T-helper 1 cell (primary cell): ENCODE results near the gene RNF26.
"Not testable (repeated sequence)": the region's sequence is repeated elsewhere in the genome, so short reads cannot be mapped to it uniquely, and the experiment has no call there.

Experiments used
- DNase-seq, 5 donors: peaks; one replicate each; pipeline ENCODE4 v3.0.0-alpha.2; 2012 to 2020

RNF26 gene

DNA sequence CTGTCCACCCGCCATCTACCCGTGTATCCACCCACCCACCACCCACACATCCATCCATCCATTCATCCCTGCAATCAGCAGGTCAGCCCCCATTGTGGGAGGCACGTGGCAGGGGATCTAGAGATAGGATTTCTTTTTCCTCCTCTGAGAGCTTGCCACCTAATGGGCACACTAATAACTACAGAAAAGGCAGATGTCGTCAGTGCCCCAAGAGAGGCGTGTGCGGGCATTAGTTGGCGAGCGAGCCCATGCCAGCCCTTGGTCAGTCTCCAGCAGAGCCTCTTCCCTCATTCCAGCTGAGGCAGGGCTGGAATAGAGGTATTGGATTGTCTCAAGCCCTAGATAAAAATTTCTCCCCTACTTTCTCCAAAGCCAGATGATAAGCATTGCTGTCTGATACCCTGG, 37.5 kb downstream of the RNF26 start:
- DNase-seq: no peak

DNA sequence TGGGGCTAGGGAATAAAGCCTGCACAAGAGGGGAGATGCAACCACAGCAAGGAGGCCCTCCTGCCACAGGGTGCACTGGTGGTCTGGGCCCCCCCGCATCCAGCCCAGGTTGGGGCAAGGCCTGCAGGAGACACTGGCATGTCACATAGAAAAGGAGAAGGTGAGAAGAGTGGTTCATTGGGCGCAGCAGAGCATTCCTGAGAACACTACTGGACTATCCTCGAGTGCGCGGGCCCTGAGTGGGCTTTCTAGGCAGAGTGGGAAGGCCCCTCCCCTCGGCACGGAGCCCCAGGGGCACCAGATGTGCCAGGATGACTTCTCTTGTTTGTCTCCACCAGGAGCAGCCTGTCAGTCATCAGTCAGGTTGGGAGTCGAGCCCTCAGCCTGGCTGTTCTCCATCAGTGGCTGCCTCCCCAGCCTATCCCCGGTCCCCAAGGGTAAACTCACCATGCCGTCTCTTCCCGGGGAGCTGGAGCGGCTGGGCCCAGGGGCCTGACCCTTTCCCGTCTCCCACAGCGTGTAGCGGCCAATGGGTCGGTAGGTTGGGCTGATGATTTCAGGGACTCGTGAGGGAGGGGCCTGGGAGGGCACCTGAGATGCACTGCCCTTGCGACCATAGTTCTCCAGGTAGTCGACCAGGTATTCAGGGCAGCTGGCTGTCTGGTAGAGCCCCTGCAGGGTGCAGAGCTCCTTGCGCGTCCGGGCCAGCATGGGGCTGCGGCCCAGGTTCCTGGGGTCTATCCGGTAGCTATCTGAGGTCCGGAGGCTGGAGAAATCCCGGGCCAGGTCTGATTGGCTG, 38.1 kb downstream of the RNF26 start:
- DNase-seq: no peak

DNA sequence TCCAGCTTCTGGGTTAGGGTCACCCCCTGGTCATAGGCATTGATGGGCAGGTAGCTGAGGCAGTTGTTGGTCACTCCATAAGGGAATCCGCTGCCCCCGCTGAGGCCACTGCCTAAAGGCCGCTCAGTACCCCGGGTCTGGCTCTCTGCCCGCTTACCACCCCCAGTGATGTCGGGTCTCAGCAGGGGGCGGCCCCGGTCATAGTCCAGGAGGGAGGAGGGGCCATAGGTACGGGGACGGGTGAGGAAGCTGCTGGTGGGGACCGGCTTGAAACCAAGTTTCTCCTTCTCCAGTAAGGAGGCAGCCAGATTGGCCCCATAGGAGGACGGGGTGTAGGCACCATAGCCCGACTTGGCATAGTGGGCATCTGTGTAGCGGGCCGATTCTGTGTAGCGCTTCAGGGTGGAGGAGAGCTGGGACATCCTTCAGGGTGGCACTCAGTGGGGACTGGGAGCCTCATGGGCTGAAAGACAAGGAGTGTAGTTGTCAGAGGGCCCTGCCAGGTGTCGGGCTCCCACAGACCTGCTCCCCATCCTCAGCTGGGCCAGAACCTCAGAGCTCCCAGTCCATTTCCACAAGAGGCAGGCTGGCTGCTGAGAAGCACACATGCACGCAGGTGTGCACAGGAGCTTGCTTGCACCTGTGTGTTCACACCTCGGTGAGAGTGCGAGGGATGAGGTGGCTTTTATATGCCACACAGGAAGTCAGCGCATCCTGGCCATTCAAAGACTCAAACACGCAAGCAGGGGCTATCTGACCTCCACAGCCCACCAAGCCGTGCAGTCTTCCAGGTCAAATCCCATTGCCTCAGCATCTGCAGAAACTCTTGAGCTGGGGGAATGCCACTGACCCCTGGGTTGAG, 39.0 kb downstream of the RNF26 start:
- DNase-seq: no peak

DNA sequence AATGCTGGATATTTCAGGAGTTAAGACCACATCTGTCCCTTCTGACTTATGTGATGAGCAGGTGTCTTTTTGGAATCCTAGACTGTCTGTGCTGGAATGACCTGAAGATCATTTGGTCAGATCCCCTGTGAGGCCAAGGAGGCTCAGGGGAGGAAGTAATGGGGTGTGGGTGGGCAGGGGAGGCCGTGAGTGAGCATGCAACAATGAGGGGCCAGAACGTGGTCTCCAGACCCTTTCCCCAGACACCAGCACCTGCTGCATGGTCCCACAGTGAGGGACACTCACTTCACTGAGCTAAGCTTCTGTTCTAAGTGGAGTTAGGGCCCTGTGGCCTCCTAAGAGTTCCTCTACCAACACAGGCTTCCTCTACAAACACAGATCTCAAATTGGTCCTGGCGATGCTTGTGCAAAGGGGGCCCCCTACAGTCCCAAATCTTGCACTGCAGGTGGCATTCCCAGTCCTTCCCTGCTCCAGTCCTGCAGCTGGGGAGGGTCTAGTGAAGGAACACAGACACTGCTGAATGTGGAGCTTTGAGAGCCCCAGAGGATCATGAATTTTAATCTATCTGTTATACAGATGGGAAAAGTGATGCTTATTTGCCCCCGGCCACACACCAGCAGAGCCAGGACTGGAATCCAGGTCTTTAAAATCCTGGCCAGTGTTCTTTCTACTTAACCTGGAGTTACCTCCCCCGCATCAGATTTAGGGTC, 39.7 kb downstream of the RNF26 start:
- DNase-seq: peak in 1 of 5 donors; percentile 14

DNA sequence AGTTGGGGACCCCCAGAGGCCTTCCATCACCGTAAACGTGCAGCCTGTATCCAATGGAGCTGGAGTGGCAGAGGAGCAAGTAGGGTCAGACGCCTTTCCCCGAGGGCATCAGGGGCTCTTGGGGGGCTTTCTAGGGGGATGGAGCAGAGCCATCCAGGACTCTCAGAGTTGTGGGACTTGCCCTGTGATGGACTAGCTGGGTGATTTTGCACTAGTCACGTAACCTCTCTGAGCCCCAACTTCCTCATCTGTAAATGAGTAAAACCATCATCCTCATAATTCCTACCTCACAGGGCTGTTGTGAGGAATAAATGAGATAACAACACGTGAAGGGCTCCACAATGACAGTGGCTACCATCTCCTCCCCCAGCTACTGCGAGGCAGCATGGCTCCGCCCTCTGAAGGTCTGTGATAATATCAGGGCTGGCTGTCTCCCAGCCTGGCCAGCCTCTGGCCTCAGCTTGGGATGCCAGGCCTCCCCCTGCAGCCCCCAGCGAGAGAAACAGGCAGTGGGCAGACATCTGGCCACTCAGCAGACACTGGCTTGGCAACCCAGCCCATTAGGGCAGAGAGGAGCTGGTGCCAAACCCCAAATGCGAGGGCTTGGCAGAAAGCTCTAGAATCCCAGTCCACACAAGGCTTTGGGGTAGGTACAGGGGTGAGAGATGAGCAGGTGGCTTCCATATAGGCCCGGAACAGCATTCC, 40.5 kb downstream of the RNF26 start:
- no peak for DNase-seq

DNA sequence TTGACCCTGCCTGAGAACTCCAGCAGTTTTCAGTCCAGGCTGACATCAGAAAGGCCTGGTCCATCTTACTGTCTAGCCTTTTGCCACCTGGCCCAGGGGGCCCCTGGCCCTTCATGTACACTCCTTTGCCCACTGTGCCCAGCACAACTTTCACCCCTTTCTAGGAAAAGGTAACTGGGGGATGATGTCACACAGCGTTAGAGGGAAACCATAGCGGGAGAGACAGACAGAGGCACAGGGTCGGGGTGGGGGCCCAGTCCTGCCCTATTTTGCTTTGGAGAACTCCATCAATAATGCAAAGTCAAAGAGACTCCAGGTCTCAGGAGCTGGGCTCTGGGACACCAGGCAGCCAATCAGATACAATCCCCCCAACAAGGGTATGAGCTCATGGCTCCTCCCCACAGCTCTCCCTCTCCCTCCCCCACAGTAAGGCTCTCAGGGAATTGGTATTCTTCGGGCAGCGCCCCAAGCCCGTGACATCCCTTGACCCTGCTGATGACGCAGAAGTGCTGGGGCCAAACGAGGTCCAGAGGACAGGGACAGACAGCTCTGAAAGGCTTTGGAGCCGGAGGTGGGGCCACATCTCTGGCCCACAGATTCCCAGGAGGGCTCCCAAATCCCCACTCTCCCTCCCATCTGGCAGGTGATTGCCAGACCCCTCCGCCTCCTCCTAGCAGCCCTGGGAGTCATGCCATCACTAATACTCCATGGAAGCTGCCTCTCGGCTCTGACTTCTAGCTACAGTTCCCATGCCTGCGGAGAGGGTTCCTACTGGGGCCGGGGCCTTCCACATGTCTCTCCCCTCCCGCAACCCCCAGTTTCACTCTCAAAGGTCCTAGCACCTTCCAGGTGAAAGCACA, 41.2 kb downstream of the RNF26 start:
- DNase-seq: no peak

DNA sequence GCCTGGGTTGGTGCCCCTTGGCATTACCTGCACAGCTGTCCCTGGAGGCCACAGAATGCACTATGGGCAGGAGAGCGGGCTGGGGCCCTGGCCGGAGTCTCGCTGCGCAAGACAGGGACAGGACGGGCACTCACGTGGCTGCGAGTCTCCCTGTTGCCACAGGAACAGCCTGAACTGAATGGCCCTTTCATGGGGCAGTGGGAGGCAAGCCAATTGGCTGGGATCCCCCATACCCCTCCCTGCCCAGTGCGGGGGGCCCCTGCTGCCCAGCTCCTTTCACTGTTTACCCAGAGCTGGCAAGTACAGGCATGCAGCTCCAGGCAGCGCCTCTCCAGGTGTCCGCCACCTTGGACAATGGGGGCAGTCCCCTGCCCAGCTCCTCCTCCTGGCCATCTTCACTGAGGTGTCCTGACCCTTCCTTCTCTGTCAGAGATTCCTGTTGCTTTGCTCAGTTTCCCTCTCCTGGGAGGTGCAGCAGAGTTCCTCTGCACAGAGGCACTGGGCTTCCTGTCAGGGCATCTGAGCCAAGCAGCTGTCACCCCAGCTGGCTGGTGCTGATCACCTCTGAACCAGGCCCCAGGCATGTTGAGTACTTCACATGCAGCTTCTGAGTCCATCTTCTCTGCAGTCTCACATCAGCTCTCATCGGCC, 42.0 kb downstream of the RNF26 start:
- no peak for DNase-seq

DNA sequence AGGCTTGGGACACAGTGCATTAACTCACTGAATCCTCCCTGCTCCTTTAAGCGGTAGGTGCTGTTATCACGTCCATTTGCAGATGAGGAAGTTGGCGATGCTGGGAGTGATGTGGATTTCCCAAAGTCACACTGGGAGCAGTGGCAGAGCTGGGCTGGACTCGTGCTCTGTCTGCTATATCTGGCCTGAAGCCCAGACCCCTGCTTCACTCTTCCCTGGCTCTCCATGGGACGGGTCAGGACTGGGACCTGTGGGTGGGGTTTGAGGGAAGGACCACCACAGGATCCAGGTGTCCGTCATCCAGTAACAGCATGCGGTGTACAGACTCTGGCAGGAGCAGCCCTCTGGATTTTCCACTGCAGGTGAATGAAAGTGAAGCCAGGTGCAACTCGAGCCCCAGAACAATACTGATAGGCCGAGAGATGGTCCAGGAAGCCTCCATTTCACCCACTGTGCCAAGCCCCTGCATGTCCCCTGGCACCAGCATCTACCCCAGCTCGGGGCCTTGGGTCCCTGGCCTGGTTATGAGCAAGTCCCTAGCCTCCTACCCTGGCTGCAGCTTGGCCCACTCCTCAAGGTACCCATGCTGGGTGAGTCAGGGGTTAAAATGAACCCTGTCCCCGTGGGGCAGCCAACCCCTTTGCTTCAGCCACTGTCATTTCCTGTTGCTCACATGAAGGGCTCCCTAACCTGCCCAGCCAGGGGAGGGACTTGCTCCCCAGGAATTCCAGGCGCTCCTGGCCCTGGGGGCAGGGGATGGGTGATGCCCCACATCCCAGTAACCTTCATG, 43.0 kb downstream of the RNF26 start:
- DNase-seq: no peak

DNA sequence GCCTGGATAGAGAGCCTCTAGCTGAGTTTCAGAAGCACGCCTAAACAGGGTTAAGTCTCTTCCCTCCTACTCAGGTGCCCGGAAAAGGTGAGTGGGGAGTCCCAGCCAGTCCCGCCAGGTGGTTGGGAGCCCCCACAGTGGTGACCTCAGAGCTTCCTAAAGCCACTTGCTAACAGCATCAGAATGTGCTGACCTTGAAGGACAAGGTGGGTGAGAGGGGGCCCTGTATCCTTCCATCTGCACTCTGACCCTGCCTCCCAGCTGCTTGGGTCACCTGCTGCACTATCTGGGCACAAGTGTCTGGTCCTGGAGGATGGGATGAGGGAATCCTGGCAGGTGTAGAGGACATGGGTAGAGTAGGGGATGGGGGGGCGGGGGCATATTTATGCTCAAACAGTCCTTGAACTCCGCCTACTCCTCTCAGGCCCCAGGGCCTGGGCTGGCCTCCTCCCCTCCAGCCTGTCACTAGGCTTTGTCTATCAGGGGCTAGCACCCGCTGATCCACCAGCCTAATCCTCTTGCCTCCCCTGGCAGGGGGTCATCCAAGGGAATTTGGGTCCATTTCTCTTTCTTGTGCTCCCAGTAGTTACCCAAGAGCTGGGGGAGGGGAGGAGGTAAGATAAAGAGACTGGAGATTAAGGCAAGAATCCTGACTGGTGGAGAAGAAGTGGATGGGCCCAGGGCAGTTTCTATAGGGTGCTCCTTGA, 43.8 kb downstream of the RNF26 start:
- DNase-seq: no peak

DNA sequence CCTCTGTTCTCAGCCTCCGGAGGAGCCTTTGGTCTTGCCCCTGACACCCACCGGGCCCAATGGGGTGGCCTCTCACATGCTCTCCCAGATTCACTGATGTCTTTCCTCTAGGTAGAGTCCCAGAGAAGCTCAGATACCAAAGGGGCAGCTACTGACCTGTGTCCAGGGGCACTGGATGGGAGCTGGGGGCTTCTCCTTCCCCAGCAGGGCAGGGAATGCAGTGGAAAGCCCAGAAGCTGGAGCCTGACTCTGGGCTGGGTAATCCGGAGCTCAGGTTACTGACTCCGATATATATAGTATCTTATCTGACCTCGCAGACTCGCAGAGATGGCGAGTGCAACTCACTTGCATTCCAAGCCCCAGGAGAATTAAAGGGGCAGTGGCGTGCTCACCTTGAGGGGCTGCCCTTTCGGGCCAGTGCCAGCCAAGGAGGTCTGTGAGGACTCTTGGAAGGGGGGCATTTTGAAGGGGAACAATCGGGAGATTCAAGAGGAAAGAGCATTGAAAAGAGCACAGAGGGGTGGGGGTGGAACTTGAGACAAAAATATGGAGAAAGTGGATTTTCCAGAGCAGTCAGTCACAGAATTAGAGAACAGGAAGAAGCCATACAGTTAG, 44.6 kb downstream of the RNF26 start:
- no peak for DNase-seq

DNA sequence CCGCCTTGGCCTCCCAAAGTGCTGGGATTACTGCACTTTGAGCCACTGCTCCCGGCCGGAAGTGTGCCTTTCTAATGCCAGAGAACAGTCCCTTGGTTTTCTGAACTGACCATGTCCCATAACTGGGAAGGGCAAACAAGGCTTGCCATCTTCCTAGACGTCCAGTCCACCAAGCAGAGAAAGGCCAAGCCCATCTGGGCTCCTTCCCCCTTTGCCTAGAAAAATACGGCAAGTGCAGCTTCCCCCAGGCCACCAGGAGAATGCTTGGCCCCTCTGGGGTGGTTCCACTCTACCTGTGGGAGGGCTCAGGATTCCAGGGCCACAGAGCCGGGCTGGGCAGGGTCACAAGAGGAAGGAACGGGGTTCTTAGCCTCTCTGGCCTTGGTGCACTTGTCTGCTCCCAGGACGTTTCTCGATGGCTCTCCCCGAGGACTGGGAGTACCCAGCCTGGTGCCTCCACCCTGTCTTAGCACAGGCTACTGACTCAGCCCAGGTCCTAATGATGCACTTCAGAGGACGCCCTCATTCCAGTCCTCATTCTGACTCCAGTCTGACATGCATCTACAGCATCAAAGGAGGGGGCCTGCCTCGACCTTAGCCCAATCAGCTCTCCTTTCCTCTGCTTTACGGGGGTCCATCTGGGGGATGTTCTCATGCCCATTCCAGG, 46.0 kb downstream of the RNF26 start:
- DNase-seq: no peak

DNA sequence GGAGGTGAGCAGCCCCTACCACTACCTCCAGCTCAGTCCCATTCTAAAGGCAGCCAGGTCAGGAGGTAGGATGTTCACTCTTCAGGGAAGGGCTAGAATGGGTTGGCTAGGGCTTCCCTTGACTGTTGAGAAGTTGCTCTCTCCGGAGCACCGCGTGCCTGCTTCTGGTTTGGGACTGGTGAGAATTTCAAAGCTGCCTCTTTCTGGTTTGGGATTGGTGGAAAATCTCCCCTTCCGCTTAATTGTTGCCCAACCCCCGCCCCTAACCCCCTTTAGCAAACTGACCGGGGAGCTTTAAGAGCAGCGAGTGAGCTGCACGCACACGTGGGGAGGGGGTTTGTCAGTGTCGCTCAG, 46.5 kb downstream of the RNF26 start:
- DNase-seq: no peak

DNA sequence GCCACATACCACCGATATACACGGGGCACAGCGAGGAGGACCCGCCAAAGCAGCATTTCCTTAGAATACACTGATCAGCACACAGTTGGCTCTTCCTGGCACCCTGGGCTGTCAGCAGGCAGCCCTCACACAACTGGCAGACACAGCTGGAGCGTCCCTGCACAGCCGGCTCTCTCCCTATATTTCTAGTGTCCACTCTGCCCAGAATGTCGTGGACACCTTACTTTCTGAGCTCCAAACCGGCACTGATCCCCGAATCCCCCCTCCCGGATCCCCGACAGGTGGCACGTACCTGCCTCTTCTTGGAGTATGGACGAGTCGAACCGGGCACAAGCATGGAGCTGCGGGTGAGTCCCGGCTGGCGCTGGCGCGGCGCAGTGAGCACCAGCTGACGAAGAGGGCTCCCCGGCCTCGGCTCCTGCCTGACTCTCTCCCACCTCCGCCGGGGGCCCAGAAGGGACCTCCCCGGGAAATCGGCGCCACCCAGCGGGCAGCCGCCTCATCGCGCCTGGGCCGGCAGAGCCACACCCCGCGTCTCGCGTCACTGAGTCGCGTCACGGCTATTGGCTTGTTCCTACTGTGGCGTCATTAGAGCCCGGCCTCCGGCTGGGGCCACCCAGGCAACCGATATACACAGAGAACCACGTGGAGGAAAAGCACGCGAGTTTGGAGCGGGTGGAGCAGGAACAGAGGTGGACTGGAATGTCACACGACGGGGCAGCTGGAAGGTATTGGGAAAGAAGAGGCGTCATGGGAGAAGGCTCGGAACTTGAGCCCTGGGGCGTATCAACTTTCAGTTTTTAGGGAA, 47.1 kb downstream of the RNF26 start, which contains the start of gene USP2:
Gene USP2, minus strand, starts transcription at position 510 of the 808 bp plus-strand sequence. CDS start 8,210 bp downstream, outside the sequence.
- peak; percentile 90 to 97 (median 95) for DNase-seq

DNA sequence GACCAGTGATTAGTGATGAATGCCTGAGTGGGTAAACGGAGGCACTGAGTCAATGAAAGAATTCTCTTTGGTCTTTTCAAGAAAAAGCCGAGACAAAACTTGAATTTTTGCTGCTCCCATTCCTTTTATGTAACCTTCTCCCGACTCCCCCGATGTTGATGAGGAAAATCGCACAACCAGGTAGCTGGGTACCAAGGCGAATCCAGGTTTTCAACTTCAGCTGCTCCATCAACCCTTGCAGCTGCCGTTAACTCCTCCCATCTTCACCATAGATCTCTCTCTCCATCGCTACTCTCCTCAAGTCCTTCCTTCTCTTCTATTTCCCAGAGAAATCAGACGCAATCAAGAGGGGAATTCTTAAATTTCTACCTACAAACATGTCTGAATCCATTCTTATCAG, 47.8 kb downstream of the RNF26 start:
- DNase-seq: no peak

DNA sequence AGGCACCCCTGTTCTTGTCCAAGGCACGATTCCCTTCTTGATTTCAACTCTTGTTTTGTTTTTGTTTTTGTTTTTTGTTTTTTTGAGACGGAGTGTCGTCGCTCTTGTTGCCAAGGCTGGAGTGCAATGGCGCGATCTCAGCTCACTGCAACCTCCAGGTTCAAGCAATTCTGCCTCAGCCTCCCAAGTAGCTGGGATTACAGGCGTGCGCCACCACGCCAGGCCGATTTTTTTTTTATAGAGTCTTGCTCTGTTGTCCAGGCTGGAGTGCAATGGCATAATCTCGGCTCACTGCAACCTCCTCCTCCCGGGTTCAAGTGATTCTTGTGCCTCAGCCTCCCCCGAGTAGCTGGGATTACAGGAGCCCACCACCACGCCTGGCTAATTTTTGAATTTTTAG, 48.2 kb downstream of the RNF26 start:
- not testable (repeated sequence) for DNase-seq

DNA sequence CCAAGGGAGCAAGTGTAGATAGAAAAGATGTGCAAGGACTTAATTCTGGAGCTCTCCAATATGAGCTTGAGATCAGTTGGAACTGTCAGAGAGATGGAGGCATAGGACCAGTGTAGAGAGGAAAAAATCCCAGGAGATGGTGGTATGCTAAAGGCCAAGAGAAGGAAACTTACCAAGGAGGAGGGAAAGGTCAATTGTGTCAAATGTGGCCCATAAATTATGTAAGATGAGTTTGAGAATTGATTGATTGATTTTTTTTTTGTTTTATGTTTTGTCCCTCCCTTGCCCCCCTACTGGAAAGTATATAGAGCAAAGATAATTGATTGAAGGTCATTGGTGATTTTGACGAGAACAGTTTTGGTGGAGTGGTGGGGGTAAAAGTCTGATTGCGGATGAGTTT, 50.0 kb downstream of the RNF26 start:
- no peak for DNase-seq
